Activated naive CD4-positive, alpha-beta T cell treated with anti-CD3 and anti-CD28 coated beads, Interleukin-2, amount 50 U/mL, for 72 hours (primary cell): ENCODE results near the gene BIVM. TPM values are rescaled to one million over a fixed set of nuclear protein-coding genes. Genes with fewer than 3 reads are reported as not detected.
A peak's percentile ranks its signal among the peaks of the same experiment; 100 is the strongest.

Experiments
- ATAC-seq, 2 donors: fragments of 150-1000 bp; cut with Tn5 transposase; 2 replicates each; pipeline ENCODE4 v1.10.0; 2021; ENCODE audit warnings: mild to moderate bottlenecking in 2 of 2, moderate library complexity in 2 of 2
- DNase-seq, 2 donors: peaks; one replicate each; pipeline ENCODE4 v3.0.0; 2021 to 2022; ENCODE audit warnings: low spot score in 2 of 2
- H3K27ac Mint-ChIP-seq, 2 donors: one replicate each; pipeline ENCODE4 v1.8.0; 2022; ENCODE audit warnings: mild to moderate bottlenecking in 2 of 2, mixed read lengths in 2 of 2
- H3K36me3 Mint-ChIP-seq, 2 donors: one replicate each; pipeline ENCODE4 v1.8.0; 2022; ENCODE audit warnings: mixed read lengths in 2 of 2
- H3K9me3 Mint-ChIP-seq, 2 donors: one replicate each; pipeline ENCODE4 v1.8.0; 2022; ENCODE audit warnings: mixed read lengths in 2 of 2
- total RNA-seq, 2 donors: library from RNA; stranded (reverse); gene quantifications; one replicate each; pipeline ENCODE4 v1.2.3, GENCODE V29; 2022

The BIVM gene
- total RNA-seq, 2 donors from 2014 or later = 4.6 to 17.9 TPM

GRCh38 chr13:102815788-102816187, 16.9 kb downstream of the BIVM start:
- Mint-ChIP-seq H3K9me3 (peaks cover 0 to 4% of the 10 kb centered on the region in 2 donors), H3K27ac (no peak overlapping the region), H3K36me3 (peaks cover 8 to 17% of the 10 kb centered on the region in 2 donors)
- ATAC-seq (no peak), DNase-seq (no peak)

DNA sequence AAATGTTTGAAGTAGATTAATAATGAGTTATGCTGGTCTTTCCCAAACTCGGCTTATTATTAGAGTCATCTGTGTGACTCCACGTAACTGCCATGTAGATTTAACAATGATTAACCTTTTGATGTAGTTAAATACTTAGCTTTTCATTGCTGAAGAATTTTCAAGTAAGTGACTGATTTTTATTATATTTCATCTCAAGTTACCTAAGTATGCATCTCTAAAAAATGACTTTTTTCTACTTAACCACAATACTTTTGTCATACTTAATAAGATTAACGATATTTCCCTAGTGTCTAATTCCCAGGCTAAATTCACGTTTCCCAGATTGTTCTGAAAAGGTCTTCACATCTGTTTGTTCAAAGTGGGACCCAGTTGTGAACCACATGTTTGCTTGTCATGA, 17.8 kb downstream of the BIVM start:
- ATAC-seq = no peak
- Mint-ChIP-seq H3K36me3 (peaks cover 7 to 14% of the 10 kb centered on the region in 2 donors), H3K27ac (no peak overlapping the region), H3K9me3 (peaks cover 0 to 4% of the 10 kb centered on the region in 2 donors)
- DNase-seq = no peak

DNA sequence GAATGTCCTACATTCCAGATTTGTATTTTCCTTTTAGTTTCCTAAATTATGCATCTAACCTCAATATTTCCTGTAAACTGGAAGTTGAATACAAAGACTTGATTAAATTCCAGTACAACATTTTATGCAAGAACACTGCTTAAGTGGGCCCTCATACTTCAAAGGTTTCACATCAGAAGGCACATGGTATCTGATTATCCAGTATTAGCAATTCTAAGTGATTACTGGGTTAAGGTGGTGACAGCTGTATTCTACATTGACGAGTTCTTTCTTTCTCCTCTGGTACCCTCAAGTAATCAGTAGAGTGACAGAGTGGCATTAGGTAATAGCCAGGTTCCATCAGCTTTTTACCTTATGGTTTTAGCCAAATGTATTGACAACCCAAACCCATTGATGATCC, 18.3 kb downstream of the BIVM start:
- DNase-seq (no peak), ATAC-seq (no peak)
- H3K27ac Mint-ChIP-seq = no peak overlapping the region
- peaks cover 2 to 9% of the 10 kb centered on the region in 2 donors for H3K36me3 Mint-ChIP-seq
- peaks cover 0 to under 1% of the 10 kb centered on the region in 2 donors for H3K9me3 Mint-ChIP-seq

- no peak for ATAC-seq
- Mint-ChIP-seq H3K27ac (no peak overlapping the region), H3K36me3 (peaks cover 0 to 7% of the 10 kb centered on the region in 2 donors)
Measured at GRCh38 chr13:102817907-102818306, 19.0 kb downstream of the BIVM start.

DNA sequence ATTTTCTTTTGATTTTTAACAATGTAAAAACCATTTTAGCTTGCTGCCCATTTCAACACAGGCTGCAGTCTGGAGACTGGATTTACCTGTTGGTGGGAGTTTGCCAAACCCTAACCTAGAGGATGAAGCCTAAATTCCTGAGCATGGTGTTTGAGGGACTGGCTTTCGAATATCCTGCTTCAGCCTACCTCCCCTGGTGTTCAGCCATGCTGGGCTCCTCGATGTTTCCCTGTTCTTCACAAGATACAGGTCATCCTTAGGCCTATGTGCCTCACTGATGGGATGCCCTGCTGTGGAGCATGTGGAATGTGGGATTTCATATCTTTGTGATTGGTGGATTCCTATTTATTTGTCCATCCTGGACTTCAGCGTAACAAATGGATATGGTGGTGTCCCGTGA, 26.5 kb downstream of the BIVM start:
- H3K36me3 Mint-ChIP-seq = no peaks in the 10 kb centered on the region
- no peak overlapping the region for H3K27ac Mint-ChIP-seq
- no peaks in the 10 kb centered on the region for H3K9me3 Mint-ChIP-seq
- DNase-seq (no peak), ATAC-seq (no peak)

More at GRCh38 chr13:102817907-102818306, 19.0 kb downstream of the BIVM start:
- DNase-seq = no peak
- H3K9me3 Mint-ChIP-seq = no peaks in the 10 kb centered on the region

- ATAC-seq (no peak), DNase-seq (no peak)
- Mint-ChIP-seq H3K9me3 (no peaks in the 10 kb centered on the region), H3K27ac (no peak overlapping the region), H3K36me3 (no peaks in the 10 kb centered on the region)
Measured at GRCh38 chr13:102825921-102826706, 27.2 kb downstream of the BIVM start.

- H3K36me3 Mint-ChIP-seq = no peaks in the 10 kb centered on the region
- H3K27ac Mint-ChIP-seq = no peak overlapping the region
- no peaks in the 10 kb centered on the region for H3K9me3 Mint-ChIP-seq
- DNase-seq (no peak), ATAC-seq (no peak)
Measured at GRCh38 chr13:102830646-102831045, 31.7 kb downstream of the BIVM start.

DNA sequence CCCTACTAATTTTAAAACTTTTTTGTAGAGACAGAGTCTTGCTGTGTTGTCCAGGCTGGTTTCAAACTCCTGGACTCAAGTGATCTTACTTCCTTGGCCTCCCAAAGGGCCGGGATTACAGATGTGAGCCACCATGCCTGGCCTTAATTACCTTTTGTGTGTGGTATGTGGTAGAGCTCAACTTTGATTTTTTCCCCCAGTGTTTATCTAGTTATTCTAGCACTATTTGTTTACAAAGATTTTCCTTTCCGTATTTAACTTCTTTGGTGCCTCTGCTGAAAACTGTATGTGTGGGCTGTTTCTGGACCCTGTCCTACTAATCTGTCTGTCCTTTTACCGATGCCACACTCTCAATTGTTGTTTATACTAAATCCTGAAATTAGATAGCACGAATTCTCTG, 37.6 kb downstream of the BIVM start:
- ATAC-seq = no peak
- H3K36me3 Mint-ChIP-seq = no peaks in the 10 kb centered on the region
- peak overlapping the region in 1 of 2 donors; percentile 9 for H3K27ac Mint-ChIP-seq
- no peaks in the 10 kb centered on the region for H3K9me3 Mint-ChIP-seq
- DNase-seq = no peak

DNA sequence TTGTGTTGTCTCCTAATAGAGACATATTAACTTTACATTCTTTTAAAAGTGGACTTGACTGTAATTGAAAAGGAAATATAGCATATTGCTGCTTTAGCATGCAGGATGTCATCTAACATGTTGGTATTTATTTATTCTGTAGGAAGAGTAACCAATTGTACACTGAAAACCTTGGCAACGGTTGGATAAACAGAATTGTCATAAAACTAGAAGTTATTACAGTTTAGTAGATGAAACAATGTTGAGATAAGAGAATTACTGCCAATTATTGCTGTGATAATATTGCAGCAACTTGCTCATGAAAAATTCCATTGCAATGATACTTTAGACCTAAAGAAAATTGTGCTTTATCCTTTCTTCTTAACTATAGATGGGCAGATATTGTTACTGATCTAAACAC, 39.4 kb downstream of the BIVM start:
- Mint-ChIP-seq H3K36me3 (no peaks in the 10 kb centered on the region), H3K9me3 (no peaks in the 10 kb centered on the region), H3K27ac (no peak overlapping the region)
- DNase-seq (no peak), ATAC-seq (no peak)

- Mint-ChIP-seq H3K36me3 (no peaks in the 10 kb centered on the region), H3K9me3 (no peaks in the 10 kb centered on the region), H3K27ac (no peak overlapping the region)
- ATAC-seq (no peak), DNase-seq (no peak)
Measured at GRCh38 chr13:102838982-102839381, 40.1 kb downstream of the BIVM start.

DNA sequence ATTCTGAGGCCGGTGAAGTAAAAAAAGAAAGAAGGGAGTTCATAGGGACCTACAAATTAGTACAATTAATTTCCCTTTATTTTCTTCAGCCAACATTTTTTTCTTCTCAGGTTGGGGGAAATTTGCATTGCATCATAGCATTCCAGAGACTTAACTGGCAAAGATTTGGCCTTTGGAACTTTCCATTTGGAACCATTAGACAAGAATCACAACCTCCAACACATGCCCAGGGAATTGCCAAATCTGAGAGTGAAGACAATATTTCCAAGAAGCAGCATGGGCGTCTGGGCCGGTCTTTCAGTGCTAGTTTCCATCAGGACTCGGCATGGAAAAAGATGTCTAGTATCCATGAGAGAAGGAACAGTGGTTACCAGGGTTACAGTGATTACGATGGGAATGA, 40.5 kb downstream of the BIVM start:
- Mint-ChIP-seq H3K9me3 (no peaks in the 10 kb centered on the region), H3K27ac (no peak overlapping the region), H3K36me3 (peaks cover 0 to under 1% of the 10 kb centered on the region in 2 donors)
- DNase-seq (no peak), ATAC-seq (no peak)

GRCh38 chr13:102845289-102845629, 46.3 kb downstream of the BIVM start:
- Mint-ChIP-seq H3K9me3 (no peaks in the 10 kb centered on the region), H3K36me3 (peaks cover 16 to 19% of the 10 kb centered on the region in 2 donors), H3K27ac (peak overlapping the region; percentile 99)
- ATAC-seq (peak; percentile 16 to 20), DNase-seq (no peak)

- Mint-ChIP-seq H3K27ac (peak within 1 kb of the TSS; percentile 99), H3K9me3 (no peaks in the 10 kb centered on the region), H3K36me3 (peaks cover 16 to 19% of the 10 kb centered on the region in 2 donors)
- ATAC-seq (peak; percentile 88 to 90), DNase-seq (peak; percentile 88 to 94)
Measured at GRCh38 chr13:102845630-102846260, 46.8 kb downstream of the BIVM start, which contains the start of gene ERCC5. ERCC5 (plus strand) TSS chr13:102846032; CDS start chr13:102846267, 235 bp downstream.

DNA sequence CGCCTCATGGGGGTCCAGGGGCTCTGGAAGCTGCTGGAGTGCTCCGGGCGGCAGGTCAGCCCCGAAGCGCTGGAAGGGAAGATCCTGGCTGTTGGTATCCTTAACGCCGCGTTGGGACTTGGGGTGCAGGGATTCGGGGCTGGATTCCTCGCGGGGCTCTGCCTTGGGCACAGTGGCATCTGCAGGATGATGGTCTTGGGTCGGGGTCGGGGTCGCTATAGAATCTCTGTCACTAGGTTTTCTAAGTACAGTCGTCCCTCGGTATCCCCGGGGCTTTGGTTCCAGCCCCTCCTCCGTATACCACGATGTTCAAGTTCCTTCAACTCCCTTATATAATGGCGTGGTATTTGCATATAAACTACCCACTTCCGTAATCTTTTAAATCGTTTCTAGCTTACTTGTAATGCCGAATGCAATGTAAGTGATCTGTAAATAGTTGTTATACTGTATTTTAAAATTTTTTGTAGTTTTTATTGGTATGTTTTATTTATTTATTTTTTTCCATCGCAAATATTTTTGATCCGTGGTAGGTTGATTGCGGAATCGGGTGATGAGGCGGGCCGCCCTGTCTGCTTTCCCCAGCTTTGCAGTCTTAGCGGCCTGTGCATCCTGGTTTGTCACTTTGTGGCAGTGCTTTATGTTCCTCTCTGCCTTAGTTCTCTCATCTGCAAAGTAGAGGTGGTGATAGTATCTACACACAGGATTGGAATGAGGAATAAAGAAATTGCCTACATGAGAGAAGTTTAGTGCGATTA, 47.5 kb downstream of the BIVM start:
- no peaks in the 10 kb centered on the region for H3K9me3 Mint-ChIP-seq
- peak; percentile 47 to 52 for ATAC-seq
- peak in 1 of 2 donors; percentile 20 for DNase-seq
- peak overlapping the region; percentile 99 for H3K27ac Mint-ChIP-seq
- peaks cover 16 to 19% of the 10 kb centered on the region in 2 donors for H3K36me3 Mint-ChIP-seq

- no peaks in the 10 kb centered on the region for H3K9me3 Mint-ChIP-seq
- DNase-seq = no peak
Measured at GRCh38 chr13:102847272-102848234, 48.6 kb downstream of the BIVM start.

GRCh38 chr13:102848956-102849355, 50.0 kb downstream of the BIVM start:
- H3K36me3 Mint-ChIP-seq = peaks cover 16 to 24% of the 10 kb centered on the region in 2 donors
- DNase-seq (no peak), ATAC-seq (no peak)
- H3K27ac Mint-ChIP-seq = peak overlapping the region in 1 of 2 donors; percentile 37
- H3K9me3 Mint-ChIP-seq = no peaks in the 10 kb centered on the region

More at GRCh38 chr13:102847272-102848234, 48.6 kb downstream of the BIVM start:
- H3K36me3 Mint-ChIP-seq = peaks cover 16 to 19% of the 10 kb centered on the region in 2 donors
- H3K27ac Mint-ChIP-seq = peak overlapping the region; percentile 99
- ATAC-seq = no peak
